ENCODE results near the gene FARSA. TPM values are rescaled to one million over a fixed set of nuclear protein-coding genes. Genes with fewer than 3 reads are reported as not detected.
"Not testable (repeated sequence)": the region's sequence is repeated elsewhere in the genome, so short reads cannot be mapped to it uniquely, and the experiment has no call there.

Gene FARSA
- total RNA-seq, 2 donors from 2014 or later = 31.8 to 76.8 TPM

DNA sequence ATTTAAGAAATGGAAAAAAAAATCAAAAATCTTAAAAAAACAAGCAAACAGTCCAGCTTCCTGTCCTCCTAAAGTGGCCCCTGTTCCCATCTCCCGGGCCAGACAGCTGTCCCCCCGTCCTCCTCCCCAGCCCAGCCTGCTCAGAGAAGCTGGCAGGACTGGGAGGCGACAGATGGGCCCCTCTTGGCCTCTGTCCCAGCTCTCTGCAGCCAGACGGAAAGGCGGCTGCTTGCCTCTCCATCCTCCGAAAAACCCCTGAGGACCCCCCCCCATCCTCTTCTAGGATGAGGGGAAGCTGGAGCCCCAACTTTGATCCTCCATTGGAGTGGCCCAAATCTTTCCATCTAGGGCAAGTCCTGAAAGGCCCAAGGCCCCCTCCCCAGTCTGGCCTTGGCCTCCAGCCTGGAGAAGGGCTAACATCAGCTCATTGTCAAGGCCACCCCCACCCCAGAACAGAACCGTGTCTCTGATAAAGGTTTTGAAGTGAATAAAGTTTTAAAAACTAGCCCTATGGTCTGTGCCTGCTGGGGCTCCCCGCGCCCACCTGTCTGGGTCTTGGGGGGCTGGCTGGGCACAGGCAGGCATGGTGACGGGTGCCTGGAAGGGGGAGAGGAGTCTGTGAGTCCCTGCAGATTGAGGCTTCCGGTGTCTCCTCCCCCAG is 19.8 kb upstream of the FARSA start:
- no peaks in the 10 kb centered on the region for H3K9me3 ChIP-seq
- H3K27me3 ChIP-seq (replicated peaks; ENCODE audit: insufficient read depth) = no peaks in the 10 kb centered on the region
- H3K36me3 ChIP-seq = peaks cover 42% of the 10 kb centered on the region
- peaks cover 19 to 50% of the 10 kb centered on the region in 2 donors for H3K4me1 ChIP-seq (ENCODE audit: control insufficient read depth in 1 of 2, low read depth in 2 of 2)
- H3K27ac ChIP-seq = peak overlapping the region; percentile 80 to 93
- TF ChIP-seq, protein P1, sequence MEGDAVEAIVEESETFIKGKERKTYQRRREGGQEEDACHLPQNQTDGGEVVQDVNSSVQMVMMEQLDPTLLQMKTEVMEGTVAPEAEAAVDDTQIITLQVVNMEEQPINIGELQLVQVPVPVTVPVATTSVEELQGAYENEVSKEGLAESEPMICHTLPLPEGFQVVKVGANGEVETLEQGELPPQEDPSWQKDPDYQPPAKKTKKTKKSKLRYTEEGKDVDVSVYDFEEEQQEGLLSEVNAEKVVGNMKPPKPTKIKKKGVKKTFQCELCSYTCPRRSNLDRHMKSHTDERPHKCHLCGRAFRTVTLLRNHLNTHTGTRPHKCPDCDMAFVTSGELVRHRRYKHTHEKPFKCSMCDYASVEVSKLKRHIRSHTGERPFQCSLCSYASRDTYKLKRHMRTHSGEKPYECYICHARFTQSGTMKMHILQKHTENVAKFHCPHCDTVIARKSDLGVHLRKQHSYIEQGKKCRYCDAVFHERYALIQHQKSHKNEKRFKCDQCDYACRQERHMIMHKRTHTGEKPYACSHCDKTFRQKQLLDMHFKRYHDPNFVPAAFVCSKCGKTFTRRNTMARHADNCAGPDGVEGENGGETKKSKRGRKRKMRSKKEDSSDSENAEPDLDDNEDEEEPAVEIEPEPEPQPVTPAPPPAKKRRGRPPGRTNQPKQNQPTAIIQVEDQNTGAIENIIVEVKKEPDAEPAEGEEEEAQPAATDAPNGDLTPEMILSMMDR (IDR thresholded peaks at IDR 0.05) = no peak
- ATAC-seq (ENCODE audit: insufficient number of reproducible peaks, low FRiP score, low read depth) (no peak), DNase-seq (ENCODE audit: low spot score) (no peak)
- H3K4me3 ChIP-seq = no peak overlapping the region

DNA sequence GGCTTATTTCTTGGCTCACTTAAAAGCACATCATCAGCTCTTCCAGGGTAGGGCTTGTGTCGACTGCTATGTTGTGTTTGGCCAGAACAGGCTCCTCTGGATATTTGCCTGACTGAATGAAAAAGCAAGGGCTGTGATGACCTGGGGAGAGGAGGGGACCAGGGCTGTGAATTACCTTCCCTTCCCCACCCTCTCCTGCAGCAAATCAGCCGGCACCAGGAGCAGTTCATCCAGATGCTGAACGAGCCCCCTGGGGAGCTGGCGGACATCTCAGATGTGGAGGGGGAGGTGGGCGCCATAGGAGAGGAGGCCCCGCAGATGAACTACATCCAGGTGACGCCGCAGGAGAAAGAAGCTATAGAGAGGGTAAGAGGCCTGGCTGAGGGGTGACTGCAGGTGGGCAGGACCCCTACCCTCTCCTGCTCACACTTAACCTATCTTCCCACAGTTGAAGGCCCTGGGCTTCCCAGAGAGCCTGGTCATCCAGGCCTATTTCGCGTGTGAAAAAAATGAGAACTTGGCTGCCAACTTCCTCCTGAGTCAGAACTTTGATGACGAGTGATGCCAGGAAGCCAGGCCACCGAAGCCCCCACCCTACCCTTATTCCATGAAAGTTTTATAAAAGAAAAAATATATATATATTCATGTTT is 19.1 kb upstream of the FARSA start:
- no peak overlapping the region for H3K4me3 ChIP-seq
- TF ChIP-seq, protein P1 (IDR thresholded peaks at IDR 0.05) = no peak
- no peaks in the 10 kb centered on the region for H3K9me3 ChIP-seq
- ATAC-seq (ENCODE audit: insufficient number of reproducible peaks, low FRiP score, low read depth) (peak; percentile 66), DNase-seq (ENCODE audit: low spot score) (peak; percentile 40)
- H3K27ac ChIP-seq = peak overlapping the region; percentile 80 to 93
- H3K27me3 ChIP-seq (replicated peaks; ENCODE audit: insufficient read depth) = no peaks in the 10 kb centered on the region
- peaks cover 19 to 50% of the 10 kb centered on the region in 2 donors for H3K4me1 ChIP-seq (ENCODE audit: control insufficient read depth in 1 of 2, low read depth in 2 of 2)
- peaks cover 48% of the 10 kb centered on the region for H3K36me3 ChIP-seq

DNA sequence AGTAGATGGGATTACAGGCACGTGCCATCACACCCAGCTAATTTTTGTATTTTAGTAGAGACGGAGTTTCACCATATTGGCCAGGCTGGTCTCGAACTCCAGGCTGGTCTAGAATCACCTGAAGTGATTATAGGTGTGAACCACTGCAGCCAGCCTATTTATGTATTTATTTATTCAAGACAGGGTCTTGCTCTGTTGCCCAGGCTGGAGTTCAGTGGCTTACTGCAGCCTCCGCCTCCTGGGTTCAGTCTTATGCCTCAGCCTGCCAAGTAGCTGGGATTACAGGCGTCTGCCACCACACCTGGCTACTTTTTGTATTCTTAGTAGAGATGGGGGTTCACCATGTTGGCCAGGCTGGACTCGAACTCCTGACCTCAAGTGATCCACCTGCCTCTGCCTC is 18.5 kb upstream of the FARSA start:
- Histone ChIP-seq H3K36me3 (peaks cover 51% of the 10 kb centered on the region), H3K27ac (peak overlapping the region; percentile 80 to 93), H3K4me1 (ENCODE audit: control insufficient read depth in 1 of 2, low read depth in 2 of 2) (peaks cover 24 to 56% of the 10 kb centered on the region in 2 donors)
- not testable (repeated sequence) for DNase-seq (ENCODE audit: low spot score); H3K9me3 ChIP-seq; H3K4me3 ChIP-seq; H3K27me3 ChIP-seq (replicated peaks; ENCODE audit: insufficient read depth); ATAC-seq (ENCODE audit: insufficient number of reproducible peaks, low FRiP score, low read depth)

DNA sequence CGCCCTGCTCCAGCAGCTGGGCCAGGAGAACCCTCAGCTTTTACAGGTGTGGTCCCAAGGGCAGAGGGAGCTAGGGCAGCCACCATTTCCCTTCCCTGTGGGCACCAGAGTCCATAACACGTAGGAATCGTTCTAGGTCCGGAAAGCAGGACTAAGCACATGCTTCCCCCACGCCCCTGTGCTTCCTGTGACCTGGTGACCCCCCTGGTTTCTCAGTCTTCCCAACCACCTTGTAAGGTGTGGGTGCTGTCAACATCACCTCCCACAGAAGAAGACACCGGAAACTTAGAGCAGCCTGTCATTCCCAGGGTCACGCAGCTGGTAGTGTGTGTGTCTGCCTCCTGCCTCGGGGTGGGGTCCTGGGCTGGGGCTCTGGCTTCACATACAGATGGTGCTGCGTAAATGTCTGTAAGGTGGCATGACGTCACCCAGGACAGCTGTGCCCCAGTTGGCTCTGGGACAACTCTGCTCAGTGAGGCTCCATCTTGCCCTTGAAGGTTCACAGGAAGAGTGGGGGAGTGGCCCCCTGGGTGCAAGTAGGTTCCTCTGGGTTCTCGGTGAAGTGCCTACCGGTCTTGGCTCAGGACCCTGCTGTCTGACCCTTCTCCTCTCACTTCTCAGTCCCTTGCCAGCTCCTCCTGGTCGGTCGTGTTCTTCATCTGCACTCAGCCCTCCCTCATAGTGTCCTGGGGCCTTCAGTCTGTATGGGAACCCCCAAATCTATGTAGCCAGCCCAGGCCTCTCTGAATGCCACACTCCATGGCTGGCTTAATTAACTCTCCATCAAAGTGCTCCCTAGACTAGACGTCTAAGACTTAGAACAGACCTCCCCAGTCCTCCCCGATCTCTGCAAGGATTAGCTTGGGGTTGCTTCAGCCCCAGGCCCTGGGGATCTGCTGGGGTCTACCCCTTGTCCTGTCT is 16.1 kb upstream of the FARSA start:
- ATAC-seq (ENCODE audit: insufficient number of reproducible peaks, low FRiP score, low read depth) (no peak), DNase-seq (ENCODE audit: low spot score) (no peak)
- H3K4me1 ChIP-seq (ENCODE audit: control insufficient read depth in 1 of 2, low read depth in 2 of 2) = peaks cover 25 to 45% of the 10 kb centered on the region in 2 donors
- peaks cover 52% of the 10 kb centered on the region for H3K36me3 ChIP-seq
- H3K27me3 ChIP-seq (replicated peaks; ENCODE audit: insufficient read depth) = no peaks in the 10 kb centered on the region
- TF ChIP-seq, protein P1 (IDR thresholded peaks at IDR 0.05) = no peak
- H3K27ac ChIP-seq = no peak overlapping the region
- H3K4me3 ChIP-seq = no peak overlapping the region
- no peaks in the 10 kb centered on the region for H3K9me3 ChIP-seq

DNA sequence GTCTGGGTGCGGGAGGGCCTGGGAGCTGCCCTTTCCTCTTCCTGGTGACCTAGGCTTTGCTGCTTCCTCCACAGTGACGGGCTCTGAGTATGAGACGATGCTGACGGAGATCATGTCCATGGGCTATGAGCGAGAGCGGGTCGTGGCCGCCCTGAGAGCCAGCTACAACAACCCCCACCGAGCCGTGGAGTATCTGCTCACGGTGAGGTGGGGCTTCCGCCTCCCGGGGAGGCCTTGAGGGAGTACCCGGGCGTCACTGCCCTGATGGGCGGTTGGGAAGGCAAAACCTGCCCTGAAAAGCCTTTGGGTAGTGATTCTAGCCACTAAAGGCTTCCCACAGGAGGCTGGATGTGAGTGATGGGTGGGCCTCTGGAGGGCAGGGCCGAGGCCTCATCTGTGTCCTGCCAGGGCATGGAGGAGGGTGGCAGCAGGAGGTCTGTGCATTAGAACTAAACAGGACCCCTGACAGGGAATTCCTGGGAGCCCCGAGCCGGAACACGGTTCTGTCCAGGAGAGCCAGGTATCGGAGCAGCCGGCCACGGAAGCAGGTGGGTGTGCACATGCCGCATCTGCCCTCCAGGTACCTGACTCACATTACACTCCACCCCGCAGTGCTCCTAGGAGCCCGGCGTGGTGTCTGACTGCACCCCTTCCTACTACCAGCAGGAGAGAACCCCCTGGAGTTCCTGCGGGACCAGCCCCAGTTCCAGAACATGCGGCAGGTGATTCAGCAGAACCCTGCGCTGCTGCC is 15.3 kb upstream of the FARSA start:
- Histone ChIP-seq H3K4me3 (no peak overlapping the region), H3K4me1 (ENCODE audit: control insufficient read depth in 1 of 2, low read depth in 2 of 2) (peaks cover 25 to 38% of the 10 kb centered on the region in 2 donors), H3K27ac (peak overlapping the region in 1 of 2 donors; percentile 25), H3K27me3 (replicated peaks; ENCODE audit: insufficient read depth) (no peaks in the 10 kb centered on the region), H3K36me3 (peaks cover 56% of the 10 kb centered on the region), H3K9me3 (no peaks in the 10 kb centered on the region)
- DNase-seq (ENCODE audit: low spot score) (no peak), ATAC-seq (ENCODE audit: insufficient number of reproducible peaks, low FRiP score, low read depth) (no peak)
- TF ChIP-seq, protein P1 (IDR thresholded peaks at IDR 0.05) = no peak
